Caco-2 (cell line): ENCODE data around the gene ATXN7. TPM values are rescaled to one million over a fixed set of nuclear protein-coding genes. Genes with fewer than 3 reads are reported as not detected.

Experiments used
- BruUV-seq: library from RNA; stranded (reverse); fragments of 400-500 nt; replicated peaks from 2 replicates; lab custom pipeline; 2021; lab: Mats Ljungman, UMichigan
- CTCF ChIA-PET: fragments of 300-600 bp; sonication (Branson Sonifier 250); formaldehyde crosslinking; loops from one replicate; lab custom pipeline; 2022; ENCODE audit warnings: antibody characterized with exemption; lab: Charles Lee
- POLR2A ChIA-PET: fragments of 300-600 bp; sonication (Branson Sonifier 250); formaldehyde crosslinking; loops from one replicate; lab custom pipeline; 2022; ENCODE audit warnings: antibody characterized with exemption; lab: Charles Lee
- DNase-seq, 2 experiments: peaks; one replicate each; pipeline versions ENCODE4 v3.0.0 to v3.0.0-alpha.2; 2020 to 2022
- H3K27me3 ChIP-seq: replicated peaks from 2 replicates; pipeline ENCODE4 v1.6.0; 2011; ENCODE audit warnings: low read length; ENCODE audit not compliant: control insufficient read depth, insufficient read depth
- H3K36me3 ChIP-seq: 2 replicates; pipeline ENCODE4 v1.5.1; 2011; ENCODE audit warnings: low read length; ENCODE audit not compliant: control insufficient read depth, insufficient read depth
- H3K4me1 ChIP-seq: fragments of 250-450 bp; sonication (Bioruptor Pico); 2 replicates; pipeline ENCODE4 v1.5.1; 2020; ENCODE audit warnings: mild to moderate bottlenecking
- H3K4me3 ChIP-seq: 2 replicates; pipeline ENCODE4 v1.5.1; 2011; ENCODE audit warnings: low read depth, mild to moderate bottlenecking, control low read depth, low read length
- H3K9me3 ChIP-seq: fragments of 250-450 bp; sonication (Bioruptor Pico); 2 replicates; pipeline ENCODE4 v1.5.1; 2020; ENCODE audit warnings: mild to moderate bottlenecking, moderate library complexity
- H3K27ac Mint-ChIP-seq: one replicate; pipeline ENCODE4 v1.8.0; 2022; ENCODE audit warnings: mixed read lengths; ENCODE audit not compliant: unreplicated experiment
- H3K27me3 Mint-ChIP-seq: one replicate; pipeline ENCODE4 v1.8.0; 2022; ENCODE audit warnings: mixed read lengths; ENCODE audit not compliant: insufficient read depth, unreplicated experiment
- H3K36me3 Mint-ChIP-seq: one replicate; pipeline ENCODE4 v1.8.0; 2022; ENCODE audit warnings: mild to moderate bottlenecking, mixed read lengths; ENCODE audit not compliant: insufficient read depth, unreplicated experiment
- H3K4me1 Mint-ChIP-seq: one replicate; pipeline ENCODE4 v1.8.0; 2022; ENCODE audit warnings: low read depth, mixed read lengths; ENCODE audit not compliant: unreplicated experiment
- H3K4me3 Mint-ChIP-seq: one replicate; pipeline ENCODE4 v1.8.0; 2022; ENCODE audit warnings: mild to moderate bottlenecking, moderate library complexity, mixed read lengths; ENCODE audit not compliant: unreplicated experiment
- H3K9me3 Mint-ChIP-seq: one replicate; pipeline ENCODE4 v1.8.0; 2022; ENCODE audit warnings: mixed read lengths; ENCODE audit not compliant: unreplicated experiment
- CTCF ChIP-seq, 2 experiments: fragments of 200-600 bp in 1 of 2; IDR thresholded peaks; 1 replicate in 1 of 2; 2 replicates in 1 of 2; pipeline versions ENCODE4 v1.5.1 to v1.8.0; 2011 to 2022; ENCODE audit warnings: antibody characterized with exemption in 1 of 2, control low read depth in 1 of 2, inconsistent platforms in 1 of 2, low read depth in 1 of 2, low read length in 1 of 2, mild to moderate bottlenecking in 1 of 2, moderate library complexity in 1 of 2; ENCODE audit not compliant: insufficient read depth in 1 of 2, severe bottlenecking in 1 of 2, unreplicated experiment in 1 of 2
- intact Hi-C: fragments of 100-400 bp; cut with micrococcal nuclease; formaldehyde crosslinking; loops from one replicate; pipeline ENCODE4 v1.10.0; 2022; ENCODE audit not compliant: unreplicated experiment
- total RNA-seq: library from RNA; stranded (reverse); gene quantifications from 2 replicates; pipeline ENCODE4 v1.2.3, GENCODE V29; 2022

Gene ATXN7
- total RNA-seq, 1 experiment from 2014 or later: 22.5 TPM

- H3K36me3 ChIP-seq: 0 out of 2 replicates have a peak, but pooled peaks cover 1% of the 10 kb centered on the region
- intact Hi-C loops: loop anchor here (1.0 kb wide), 1 partner anchor 11 kb away; no protein-coding TSS in a partner anchor
- Mint-ChIP-seq H3K4me1 (peaks cover 19% of the 10 kb centered on the region), H3K36me3 (peaks cover 26% of the 10 kb centered on the region), H3K27me3 (no peaks in the 10 kb centered on the region), H3K9me3 (no peaks in the 10 kb centered on the region), H3K27ac (no peak overlapping the region), H3K4me3 (no peak overlapping the region)
- no peak for DNase-seq
- ChIA-PET POLR2A (no interaction called here), CTCF (interaction anchor here (0.7 kb wide), 1 partner anchor 339 kb away, joined by 4 read pairs; no protein-coding TSS in a partner anchor)
- BruUV-seq: no TSS peak
- no peaks in the 10 kb centered on the region for H3K27me3 ChIP-seq
- TF ChIP-seq CTCF (IDR thresholded peaks at IDR 0.05; ENCODE audit: insufficient read depth in 1 of 2, low read depth in 1 of 2, low read length in 1 of 2, severe bottlenecking in 1 of 2, unreplicated experiment in 1 of 2): no peak
- peaks cover 10% of the 10 kb centered on the region; the same call in 1 of the 2 replicates for H3K4me1 ChIP-seq
- H3K4me3 ChIP-seq: no peak overlapping the region
- no peaks in the 10 kb centered on the region for H3K9me3 ChIP-seq
Observed at GRCh38 chr3:63955830-63956545, 92.3 kb downstream of the ATXN7 start.

- POLR2A ChIA-PET: no interaction called here
- Mint-ChIP-seq H3K4me3 (no peak overlapping the region), H3K36me3 (peaks cover 18% of the 10 kb centered on the region), H3K4me1 (peaks cover 19% of the 10 kb centered on the region), H3K27ac (no peak overlapping the region), H3K27me3 (no peaks in the 10 kb centered on the region), H3K9me3 (no peaks in the 10 kb centered on the region)
- Histone ChIP-seq H3K4me1 (peaks cover 10% of the 10 kb centered on the region; the same call in 1 of the 2 replicates), H3K36me3 (0 out of 2 replicates have a peak, but pooled peaks cover 1% of the 10 kb centered on the region), H3K9me3 (no peaks in the 10 kb centered on the region), H3K4me3 (no peak overlapping the region), H3K27me3 (no peaks in the 10 kb centered on the region)
- CTCF ChIA-PET: no interaction called here
- intact Hi-C loops: no loop called here
- no peak for TF ChIP-seq CTCF (IDR thresholded peaks at IDR 0.05; ENCODE audit: insufficient read depth in 1 of 2, low read depth in 1 of 2, low read length in 1 of 2, severe bottlenecking in 1 of 2, unreplicated experiment in 1 of 2)
- BruUV-seq: no TSS peak
- DNase-seq: no peak
Observed at GRCh38 chr3:63959146-63959545, 95.5 kb downstream of the ATXN7 start.

- no peaks in the 10 kb centered on the region for H3K27me3 ChIP-seq
- intact Hi-C loops: no loop called here
- H3K9me3 Mint-ChIP-seq: no peaks in the 10 kb centered on the region
- H3K27me3 Mint-ChIP-seq: no peaks in the 10 kb centered on the region
- BruUV-seq: TSS peak; percentile 28
- peaks cover 19% of the 10 kb centered on the region for H3K36me3 Mint-ChIP-seq
- peak overlapping the region; percentile 75 for H3K27ac Mint-ChIP-seq
- H3K4me3 Mint-ChIP-seq: peak overlapping the region; percentile 75
- no peak for TF ChIP-seq CTCF (IDR thresholded peaks at IDR 0.05; ENCODE audit: insufficient read depth in 1 of 2, low read depth in 1 of 2, low read length in 1 of 2, severe bottlenecking in 1 of 2, unreplicated experiment in 1 of 2)
- 0 out of 2 replicates have a peak, but pooled peaks cover 1% of the 10 kb centered on the region for H3K36me3 ChIP-seq
- peak overlapping the region; percentile 22 for H3K4me3 ChIP-seq
- H3K4me1 ChIP-seq: peaks cover 10% of the 10 kb centered on the region; the same call in 1 of the 2 replicates
- DNase-seq: peak; percentile 53 to 54
- H3K4me1 Mint-ChIP-seq: peaks cover 14% of the 10 kb centered on the region
- no peaks in the 10 kb centered on the region for H3K9me3 ChIP-seq
- CTCF ChIA-PET: interaction anchor here (0.7 to 1.2 kb wide), 5 partner anchors 22 to 529 kb away, joined by 3 to 7 read pairs (median 3); partner anchors contain the start of gene SCAANT1
- POLR2A ChIA-PET: no interaction called here
Observed at GRCh38 chr3:63960048-63960711, 96.5 kb downstream of the ATXN7 start.
